Posterior vena cava (tissue), 2 donors: ENCODE measurements around the gene SGSM2. TPM values are rescaled to one million over a fixed set of nuclear protein-coding genes. Genes with fewer than 3 reads are reported as not detected.

Experiments
- DNase-seq: peaks from one replicate; pipeline ENCODE4 v3.0.0-alpha.2; 2020; ENCODE audit warnings: low spot score
- intact Hi-C, 2 donors: fragments of 100-400 bp; cut with DNase I; formaldehyde crosslinking; loops; one replicate each; pipeline versions ENCODE4 v1.14.1 to v1.14.2; 2022 to 2023
- total RNA-seq, 2 donors: library from RNA; stranded (reverse); fragmentation: NEBNext Ultra II Directional; extraction: Animal tissue kit (Norgen Biotek cat#: 25700); gene quantifications; one replicate each; pipeline ENCODE4 v1.2.1, GENCODE V29; 2021
- donor health status: DM: yes; HTN: yes; CAD: no.
- donor health status: DM: yes; HTN: yes; CAD: no.

Gene SGSM2
- total RNA-seq, 2 donors from 2014 or later: 38.7 to 42.9 TPM

- intact Hi-C loops: loop anchor here in 1 of 2 donors (5.0 kb wide), 1 partner anchor 1509 kb away; no protein-coding TSS in a partner anchor
- no peak for DNase-seq
Measured at GRCh38 chr17:2323629-2324314, 13.5 kb upstream of the SGSM2 start.

DNA sequence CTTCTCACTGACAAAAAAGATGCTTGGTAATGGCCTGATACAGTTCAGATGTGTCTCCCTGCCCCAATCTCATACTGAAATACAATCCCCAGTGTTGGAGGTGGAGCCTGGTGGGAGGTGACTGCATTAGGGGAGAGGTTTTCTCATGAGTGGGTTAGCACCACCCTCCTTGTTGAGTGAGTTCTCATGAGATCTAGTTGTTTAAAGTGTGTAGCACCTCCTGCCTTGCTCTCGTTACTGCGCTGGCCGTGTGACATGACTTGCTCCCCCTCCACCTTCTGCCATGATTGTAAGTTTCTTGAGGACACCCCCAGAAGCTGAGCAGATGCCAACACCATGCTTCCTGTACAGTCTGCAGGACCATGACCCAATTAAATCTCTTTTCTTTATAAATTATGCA, 6.0 kb upstream of the SGSM2 start:
- intact Hi-C loops: no loop called here
- DNase-seq: no peak

- DNase-seq: no peak
- intact Hi-C loops: no loop called here
Measured at GRCh38 chr17:2335726-2336214, 1.5 kb upstream of the SGSM2 start.

DNA sequence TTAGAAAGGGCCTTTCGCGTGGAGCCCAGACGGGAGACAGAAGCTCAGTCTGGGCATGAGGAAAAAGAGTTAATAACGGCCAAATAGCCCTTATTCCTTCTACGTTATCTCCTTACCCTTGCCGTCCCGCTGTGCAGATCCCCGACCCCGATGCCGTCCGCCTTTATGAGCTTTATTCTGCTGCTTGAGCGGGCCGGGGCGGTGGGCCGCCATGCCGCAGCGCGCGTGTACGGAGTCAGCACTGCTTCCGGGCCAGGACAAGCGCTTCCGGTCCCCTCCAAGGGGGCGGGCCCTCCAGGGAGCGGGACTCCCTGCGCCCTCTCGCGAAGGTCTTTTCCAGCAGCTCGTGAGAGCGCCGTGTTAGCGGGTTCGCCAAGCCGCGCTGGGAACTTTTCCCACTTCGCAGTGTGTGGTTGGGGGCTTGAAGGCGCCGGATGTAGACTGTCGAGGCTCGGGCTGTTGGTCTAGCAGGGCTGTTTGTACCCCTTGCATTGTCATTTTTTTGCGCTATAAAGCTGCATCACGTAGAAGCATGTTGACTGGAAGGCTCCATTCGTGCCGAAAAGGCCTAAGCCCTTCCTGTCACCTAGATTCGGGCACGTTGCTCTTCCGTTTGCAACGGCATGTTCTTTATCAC, 968 bp upstream of the SGSM2 start, which contains the start of gene TSR1:
TSS of gene TSR1 (minus strand) at position 243 of the 637 bp plus-strand sequence. CDS start at position 213, 30 bp downstream.
- DNase-seq: peak; percentile 98
- intact Hi-C loops: no loop called here

- DNase-seq: peak; percentile 86
- intact Hi-C loops: no loop called here
Measured at GRCh38 chr17:2337544-2338314, 428 bp downstream of the SGSM2 start.

- intact Hi-C loops: no loop called here
- DNase-seq: no peak
Measured at GRCh38 chr17:2338315-2338657, 985 bp downstream of the SGSM2 start.

GRCh38 chr17:2343421-2343820, 6.1 kb downstream of the SGSM2 start:
- DNase-seq: no peak
- intact Hi-C loops: no loop called here

- intact Hi-C loops: no loop called here
- DNase-seq: no peak
Measured at GRCh38 chr17:2344528-2344927, 7.2 kb downstream of the SGSM2 start.

- DNase-seq: no peak
- intact Hi-C loops: no loop called here
Measured at GRCh38 chr17:2346475-2346874, 9.2 kb downstream of the SGSM2 start.

GRCh38 chr17:2347805-2348685, 10.7 kb downstream of the SGSM2 start:
- no peak for DNase-seq
- intact Hi-C loops: no loop called here

DNA sequence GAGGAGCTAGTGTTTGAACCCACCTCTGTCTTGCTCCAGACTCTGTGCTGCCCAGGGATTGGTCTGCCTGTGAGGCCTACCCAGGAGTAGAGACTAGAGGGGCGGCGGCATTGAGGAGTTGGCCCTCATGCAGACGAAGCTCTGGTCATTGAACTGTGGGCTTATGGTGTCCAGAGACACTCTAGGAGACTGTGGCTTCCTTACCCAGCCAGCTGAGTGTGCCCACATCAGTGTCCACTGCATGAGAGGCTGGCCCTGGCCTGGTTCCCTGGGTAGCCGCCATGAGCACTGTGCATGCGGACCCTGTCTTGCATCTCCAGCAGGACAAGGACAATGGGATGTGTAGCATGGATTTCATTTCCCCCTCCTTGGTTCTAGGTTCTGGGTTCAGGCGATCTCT, 14.0 kb downstream of the SGSM2 start:
- intact Hi-C loops: no loop called here
- peak; percentile 67 for DNase-seq

DNA sequence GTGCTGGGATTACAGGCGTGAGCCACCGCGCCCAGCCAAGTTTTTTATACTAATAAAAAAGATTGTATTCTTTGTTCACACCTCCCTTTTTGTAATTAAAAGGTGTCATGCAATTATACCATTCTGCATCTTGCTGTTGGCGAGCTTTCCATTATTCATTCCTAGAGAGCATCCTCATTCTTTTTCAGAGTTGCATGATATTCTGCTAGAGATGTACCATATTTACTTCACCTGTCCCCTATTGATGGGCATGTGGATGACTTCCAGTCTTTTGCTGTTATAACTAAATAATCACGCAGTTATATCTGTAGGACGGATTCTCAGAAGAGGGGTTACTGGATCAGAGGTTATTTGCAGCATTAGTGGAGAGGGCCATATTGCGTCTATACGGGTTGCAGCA, 17.0 kb downstream of the SGSM2 start:
- DNase-seq: no peak
- intact Hi-C loops: no loop called here

DNA sequence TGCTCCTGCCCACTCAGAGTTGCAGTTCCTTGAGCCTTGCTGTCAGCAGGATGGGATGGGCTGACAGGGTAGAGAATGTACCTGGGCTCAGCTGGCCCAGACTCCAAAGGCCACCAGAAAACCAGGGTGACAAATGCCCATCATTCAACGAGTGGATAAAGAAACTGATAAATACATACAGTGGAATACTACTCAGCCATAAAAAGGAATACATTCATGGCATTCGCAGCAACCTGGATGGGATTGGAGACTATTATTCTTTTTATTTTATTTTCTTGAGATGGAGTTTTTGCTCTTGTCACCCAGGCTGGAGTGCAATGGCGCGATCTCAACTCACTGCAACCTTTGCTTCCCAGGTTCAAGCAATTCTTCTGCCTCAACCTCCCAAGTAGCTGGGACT, 19.9 kb downstream of the SGSM2 start:
- DNase-seq: peak; percentile 30

DNA sequence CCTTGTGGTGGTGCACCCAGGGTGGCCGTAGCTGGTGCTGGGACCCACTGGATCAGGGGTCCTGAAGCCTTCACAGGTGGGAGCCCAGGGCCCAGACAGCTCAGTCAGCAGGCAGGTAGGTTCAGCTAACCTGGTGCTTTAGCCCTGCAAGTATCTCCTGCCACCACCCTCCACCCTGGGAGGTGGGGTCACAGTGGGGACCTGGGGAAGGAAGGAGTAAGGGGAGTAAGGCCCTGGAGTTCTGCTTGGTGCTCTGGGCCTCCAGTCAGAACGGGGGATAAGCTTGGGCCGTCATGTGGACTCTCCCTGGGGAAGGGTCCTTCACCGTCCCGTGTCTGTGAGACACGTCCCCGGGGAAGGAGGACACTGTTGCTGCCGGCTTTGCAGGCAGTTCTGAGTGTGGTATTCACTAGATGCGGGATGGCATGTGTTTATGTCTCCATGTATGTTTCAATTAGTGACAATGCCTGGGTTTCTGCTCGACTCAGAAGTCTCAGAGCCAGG, 20.7 kb downstream of the SGSM2 start:
- intact Hi-C loops: no loop called here
- DNase-seq: no peak

More for the DNA sequence above, 19.9 kb downstream of the SGSM2 start:
- intact Hi-C loops: no loop called here

DNA sequence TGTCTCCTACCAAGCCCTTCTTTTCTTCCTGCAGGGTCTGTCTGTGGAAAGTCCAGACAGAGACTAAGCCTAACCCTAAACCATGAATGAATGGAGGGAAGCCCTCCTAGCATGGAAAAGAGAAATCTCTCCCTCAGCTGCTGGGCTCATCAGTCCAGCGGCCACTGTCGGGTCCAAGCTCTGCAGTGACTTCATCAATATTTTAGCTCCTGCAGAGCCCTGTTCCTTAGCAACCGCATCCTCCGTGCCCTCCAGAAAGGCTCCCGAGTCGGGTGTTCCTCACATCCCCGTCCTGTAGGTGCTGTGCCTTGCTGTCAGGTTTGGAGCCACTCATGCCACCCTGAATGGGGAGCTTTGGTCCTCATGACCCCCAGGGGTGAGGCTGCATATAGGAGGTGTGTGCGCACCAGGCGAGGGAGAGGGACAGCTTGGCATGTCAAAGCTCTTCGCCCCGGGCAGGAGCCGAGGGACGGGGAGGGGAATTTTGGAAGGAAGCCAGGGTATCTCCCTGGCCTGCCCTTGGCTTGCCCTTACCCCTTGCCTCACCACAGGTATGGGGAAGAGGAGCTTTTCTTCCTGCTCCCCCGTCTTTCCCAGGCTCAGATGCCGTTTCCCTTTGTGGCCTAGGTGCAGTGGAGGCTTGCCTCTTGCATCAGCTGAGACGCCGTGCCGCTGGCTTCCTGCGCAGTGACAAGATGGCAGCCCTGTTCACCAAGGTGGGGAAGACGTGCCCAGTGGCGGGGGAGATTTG, 23.9 kb downstream of the SGSM2 start:
- intact Hi-C loops: no loop called here
- no peak for DNase-seq

DNA sequence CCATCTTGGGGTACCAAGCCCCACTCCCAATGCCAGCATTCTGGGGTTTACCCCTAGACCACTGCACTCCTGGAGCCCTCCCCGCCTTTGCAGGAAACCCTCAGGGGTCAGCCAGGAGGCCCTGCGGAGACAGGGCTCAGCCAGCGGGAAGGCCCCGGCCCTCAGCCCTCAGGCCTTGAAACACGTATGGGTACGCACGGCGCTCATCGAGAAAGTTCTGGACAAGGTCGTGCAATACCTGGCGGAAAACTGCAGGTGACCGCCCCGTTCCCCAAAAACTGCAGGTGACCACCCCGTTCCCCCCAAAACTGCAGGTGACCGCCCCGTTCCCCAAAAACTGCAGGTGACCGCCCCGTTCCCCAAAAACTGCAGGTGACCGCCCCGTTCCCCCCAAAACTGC, 24.7 kb downstream of the SGSM2 start:
- DNase-seq: no peak
- intact Hi-C loops: no loop called here

DNA sequence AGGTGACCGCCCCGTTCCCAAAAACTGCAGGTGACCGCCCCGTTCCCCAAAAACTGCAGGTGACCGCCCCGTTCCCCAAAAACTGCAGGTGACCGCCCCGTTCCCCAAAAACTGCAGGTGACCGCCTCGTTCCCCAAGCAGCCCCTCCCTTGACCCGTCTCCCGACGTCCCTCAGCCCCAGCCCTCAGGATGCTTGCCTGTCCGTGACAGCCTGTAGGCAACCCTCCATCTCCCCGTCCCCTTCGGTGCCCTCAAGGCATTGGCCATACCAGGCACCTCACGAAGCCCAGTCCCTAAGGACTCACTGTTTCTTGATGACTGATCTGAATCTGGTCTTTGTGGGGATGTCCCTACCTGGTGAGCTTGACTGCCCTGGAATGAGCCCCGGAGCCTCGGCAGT, 25.1 kb downstream of the SGSM2 start:
- no peak for DNase-seq
- intact Hi-C loops: no loop called here

DNA sequence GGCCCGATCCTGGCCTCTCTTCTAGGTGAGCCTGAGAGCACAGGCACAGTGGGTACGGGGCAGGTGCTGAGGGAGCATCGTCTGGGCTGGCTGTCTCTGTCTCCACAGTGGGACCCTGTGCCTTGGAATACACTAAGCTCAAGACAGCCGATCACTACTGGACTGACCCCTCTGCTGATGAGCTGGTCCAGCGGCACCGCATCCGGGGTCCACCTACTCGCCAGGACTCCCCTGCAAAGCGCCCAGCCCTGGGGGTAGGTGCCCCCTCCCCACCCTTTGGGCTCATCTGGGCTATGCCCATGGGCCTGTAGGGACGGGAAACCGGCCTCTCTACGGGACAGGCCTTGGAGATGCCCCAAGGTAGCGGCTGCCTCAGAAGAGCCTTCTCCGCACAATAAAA, 25.6 kb downstream of the SGSM2 start:
- intact Hi-C loops: no loop called here
- DNase-seq: peak; percentile 74
